MM.1S (cell line): ENCODE data around the gene MUC20.

Experiments used
- EZH2 ChIP-seq: fragments of 300-600 bp; sonication (generic); optimal IDR thresholded peaks from 2 replicates; pipeline ENCODE3; 2017; ENCODE audit warnings: low read depth, mild to moderate bottlenecking, antibody characterized with exemption, low read length, mixed read lengths
- EZH2phosphoT487 ChIP-seq: fragments of 300-600 bp; sonication (generic); IDR thresholded peaks from 2 replicates; pipeline ENCODE4 v1.6.1; 2018; ENCODE audit warnings: antibody characterized with exemption, low read length
- TF ChIP-seq, protein P1 (sequence below): fragments of 300-600 bp; sonication (generic); IDR thresholded peaks from 2 replicates; pipeline ENCODE4 v1.5.1; 2016; ENCODE audit warnings: antibody characterized with exemption, low read length, mixed read lengths

DNA sequence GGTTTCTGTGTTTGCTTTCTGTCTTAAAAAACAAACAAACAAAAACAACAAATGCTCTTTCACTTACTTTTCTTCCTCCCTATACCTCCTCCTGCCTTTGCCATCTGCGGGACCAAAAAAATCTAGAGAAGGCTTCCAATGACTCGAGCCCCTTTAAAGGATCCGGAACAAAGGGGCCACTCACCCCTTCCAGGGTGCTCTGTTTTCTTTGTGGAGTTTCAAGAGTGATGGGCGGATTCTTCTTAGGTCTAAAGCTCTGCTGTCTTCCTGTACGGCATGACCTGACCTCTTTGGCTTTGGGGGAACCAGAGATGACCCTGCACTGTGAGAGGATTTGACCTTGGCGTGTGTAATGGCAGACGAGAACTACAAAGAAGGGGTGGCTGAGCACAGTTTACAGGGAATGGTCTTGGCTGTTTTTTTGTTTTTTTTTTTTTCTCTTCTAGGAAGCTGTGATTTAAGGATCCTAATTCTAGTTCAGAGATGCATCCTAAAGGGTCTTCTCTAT, 2.2 kb upstream of the MUC20 start:
- TF ChIP-seq, protein P1, sequence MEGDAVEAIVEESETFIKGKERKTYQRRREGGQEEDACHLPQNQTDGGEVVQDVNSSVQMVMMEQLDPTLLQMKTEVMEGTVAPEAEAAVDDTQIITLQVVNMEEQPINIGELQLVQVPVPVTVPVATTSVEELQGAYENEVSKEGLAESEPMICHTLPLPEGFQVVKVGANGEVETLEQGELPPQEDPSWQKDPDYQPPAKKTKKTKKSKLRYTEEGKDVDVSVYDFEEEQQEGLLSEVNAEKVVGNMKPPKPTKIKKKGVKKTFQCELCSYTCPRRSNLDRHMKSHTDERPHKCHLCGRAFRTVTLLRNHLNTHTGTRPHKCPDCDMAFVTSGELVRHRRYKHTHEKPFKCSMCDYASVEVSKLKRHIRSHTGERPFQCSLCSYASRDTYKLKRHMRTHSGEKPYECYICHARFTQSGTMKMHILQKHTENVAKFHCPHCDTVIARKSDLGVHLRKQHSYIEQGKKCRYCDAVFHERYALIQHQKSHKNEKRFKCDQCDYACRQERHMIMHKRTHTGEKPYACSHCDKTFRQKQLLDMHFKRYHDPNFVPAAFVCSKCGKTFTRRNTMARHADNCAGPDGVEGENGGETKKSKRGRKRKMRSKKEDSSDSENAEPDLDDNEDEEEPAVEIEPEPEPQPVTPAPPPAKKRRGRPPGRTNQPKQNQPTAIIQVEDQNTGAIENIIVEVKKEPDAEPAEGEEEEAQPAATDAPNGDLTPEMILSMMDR = no peak
- no peak for TF ChIP-seq EZH2phosphoT487
- TF ChIP-seq EZH2 = no peak
